NCI-H2227 (cell line): ENCODE results near the gene ITGB5.
A peak's percentile ranks its signal among the peaks of the same experiment; 100 is the strongest.

Experiments
- DNase-seq: peaks from one replicate; lab custom pipeline; 2025; ENCODE audit not compliant: unreplicated experiment; lab: John Stamatoyannopoulos, UW

ITGB5 gene, protein sequence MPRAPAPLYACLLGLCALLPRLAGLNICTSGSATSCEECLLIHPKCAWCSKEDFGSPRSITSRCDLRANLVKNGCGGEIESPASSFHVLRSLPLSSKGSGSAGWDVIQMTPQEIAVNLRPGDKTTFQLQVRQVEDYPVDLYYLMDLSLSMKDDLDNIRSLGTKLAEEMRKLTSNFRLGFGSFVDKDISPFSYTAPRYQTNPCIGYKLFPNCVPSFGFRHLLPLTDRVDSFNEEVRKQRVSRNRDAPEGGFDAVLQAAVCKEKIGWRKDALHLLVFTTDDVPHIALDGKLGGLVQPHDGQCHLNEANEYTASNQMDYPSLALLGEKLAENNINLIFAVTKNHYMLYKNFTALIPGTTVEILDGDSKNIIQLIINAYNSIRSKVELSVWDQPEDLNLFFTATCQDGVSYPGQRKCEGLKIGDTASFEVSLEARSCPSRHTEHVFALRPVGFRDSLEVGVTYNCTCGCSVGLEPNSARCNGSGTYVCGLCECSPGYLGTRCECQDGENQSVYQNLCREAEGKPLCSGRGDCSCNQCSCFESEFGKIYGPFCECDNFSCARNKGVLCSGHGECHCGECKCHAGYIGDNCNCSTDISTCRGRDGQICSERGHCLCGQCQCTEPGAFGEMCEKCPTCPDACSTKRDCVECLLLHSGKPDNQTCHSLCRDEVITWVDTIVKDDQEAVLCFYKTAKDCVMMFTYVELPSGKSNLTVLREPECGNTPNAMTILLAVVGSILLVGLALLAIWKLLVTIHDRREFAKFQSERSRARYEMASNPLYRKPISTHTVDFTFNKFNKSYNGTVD

DNA sequence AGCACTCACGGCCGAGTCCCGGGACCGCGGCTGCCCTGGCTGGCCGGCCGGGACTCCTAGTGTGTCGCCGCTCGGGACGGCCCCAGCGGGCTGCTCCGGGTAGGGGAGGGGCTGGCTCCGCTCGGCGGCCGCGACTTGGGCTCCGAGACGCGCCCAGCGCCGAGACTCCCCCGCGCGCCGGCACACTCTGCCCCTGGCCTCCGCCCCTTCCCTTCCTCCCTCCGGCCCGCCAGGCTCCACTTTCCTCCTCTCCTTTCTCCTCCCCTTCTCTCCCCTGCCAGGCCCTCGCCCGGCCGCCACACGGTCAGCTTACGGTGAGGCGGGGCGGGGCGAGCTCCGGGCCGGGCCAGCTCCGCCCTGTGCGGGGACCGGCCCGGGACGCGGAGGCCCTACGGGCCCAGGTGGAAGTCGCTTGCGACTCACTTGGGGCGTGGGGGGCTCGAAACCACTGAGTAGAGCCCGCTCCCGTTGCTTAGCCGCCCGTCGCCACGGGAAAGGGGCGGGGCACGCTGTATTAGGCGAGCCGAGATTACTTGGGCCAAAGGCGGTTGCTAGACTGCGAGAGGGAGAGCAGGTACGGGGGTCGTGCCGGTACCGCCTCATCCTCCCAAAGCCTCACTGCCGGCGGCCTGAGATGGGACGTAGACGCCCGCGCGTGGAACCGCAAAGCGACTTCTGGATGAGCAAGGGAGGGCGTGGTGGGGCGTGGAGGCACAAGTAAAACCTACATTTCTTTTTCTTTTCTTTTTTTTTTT, at the start of gene ITGB5:
TSS of gene ITGB5 (minus strand) at position 189 of the 755 bp plus-strand sequence. CDS start 365 bp downstream, outside the sequence.
- DNase-seq, result peak; percentile 51

DNA sequence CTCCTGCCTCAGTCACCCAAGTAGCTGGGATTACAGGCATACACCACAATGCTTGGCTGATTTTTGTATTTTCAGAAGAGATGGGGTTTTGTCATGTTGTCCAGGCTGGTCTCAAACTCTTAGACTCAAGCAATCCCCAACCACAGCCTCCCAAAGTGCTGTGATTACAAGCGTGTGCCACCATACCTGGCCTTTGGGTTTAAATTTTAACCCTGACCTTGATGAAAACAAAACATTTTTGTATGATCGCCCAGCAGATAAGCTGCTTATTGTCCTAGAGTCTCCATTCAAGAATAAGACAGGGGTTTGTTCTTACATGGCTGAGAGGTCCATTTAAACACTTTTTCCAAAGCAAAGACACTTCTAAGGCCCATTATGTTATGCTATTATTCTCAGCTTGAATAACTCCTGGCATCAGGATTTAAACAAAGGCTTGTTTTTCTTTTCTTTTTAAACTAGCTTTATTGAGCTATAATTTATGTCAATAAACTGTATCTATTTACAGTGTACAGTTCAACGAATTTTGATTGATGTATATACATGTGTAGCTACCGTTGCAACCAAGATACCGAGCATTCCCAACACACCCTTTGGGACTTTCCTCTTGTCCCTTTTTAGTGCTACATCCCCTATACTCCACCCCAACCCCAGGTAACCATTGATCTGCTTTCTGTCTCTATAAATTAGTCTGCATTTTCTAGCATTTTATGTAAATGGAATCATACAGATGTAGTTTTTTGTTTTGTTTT, 48.8 kb upstream of the ITGB5 start:
- no peak for DNase-seq

DNA sequence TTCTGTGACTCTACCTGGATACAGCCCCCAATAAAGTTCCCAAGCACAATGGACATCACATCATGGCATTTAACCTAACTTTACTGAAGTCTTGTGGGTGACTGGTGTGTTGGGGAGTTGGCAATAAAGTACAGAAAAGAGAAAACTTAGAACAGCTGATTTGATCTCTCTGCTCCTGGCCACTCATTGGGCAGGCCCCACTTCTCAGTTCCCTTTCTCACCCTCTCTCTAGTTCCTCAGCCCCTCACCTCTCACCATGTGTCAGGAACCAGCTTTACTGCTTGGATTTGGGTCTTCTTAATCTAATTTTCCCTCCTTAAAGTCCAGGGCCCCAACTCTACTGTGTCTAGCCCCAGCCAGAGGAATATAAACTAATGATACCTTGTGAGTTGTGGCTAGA, 48.1 kb upstream of the ITGB5 start:
- DNase-seq, result no peak

DNA sequence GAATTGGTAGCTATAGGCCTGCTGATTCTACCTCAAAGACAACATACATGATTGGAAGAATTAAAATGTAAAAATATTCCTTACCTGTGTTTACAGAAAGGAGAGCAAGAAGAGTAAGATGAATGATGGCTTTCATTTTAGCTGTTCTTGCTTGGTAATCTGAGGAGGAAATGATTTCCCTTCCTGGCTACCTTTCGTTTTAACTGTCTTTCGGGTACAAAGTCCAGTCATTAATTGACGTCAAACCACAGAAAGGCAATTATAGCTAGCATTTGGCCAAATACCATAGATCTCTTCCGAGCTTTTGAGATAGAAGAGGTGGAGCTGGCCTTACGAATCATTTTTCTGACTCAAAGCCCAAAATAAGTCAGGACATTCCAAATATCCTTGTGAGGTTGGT, 47.4 kb upstream of the ITGB5 start, which contains the start of gene MUC13:
TSS of gene MUC13 (minus strand) at position 175 of the 400 bp plus-strand sequence. CDS start at position 136, 39 bp downstream.
- no peak for DNase-seq

DNA sequence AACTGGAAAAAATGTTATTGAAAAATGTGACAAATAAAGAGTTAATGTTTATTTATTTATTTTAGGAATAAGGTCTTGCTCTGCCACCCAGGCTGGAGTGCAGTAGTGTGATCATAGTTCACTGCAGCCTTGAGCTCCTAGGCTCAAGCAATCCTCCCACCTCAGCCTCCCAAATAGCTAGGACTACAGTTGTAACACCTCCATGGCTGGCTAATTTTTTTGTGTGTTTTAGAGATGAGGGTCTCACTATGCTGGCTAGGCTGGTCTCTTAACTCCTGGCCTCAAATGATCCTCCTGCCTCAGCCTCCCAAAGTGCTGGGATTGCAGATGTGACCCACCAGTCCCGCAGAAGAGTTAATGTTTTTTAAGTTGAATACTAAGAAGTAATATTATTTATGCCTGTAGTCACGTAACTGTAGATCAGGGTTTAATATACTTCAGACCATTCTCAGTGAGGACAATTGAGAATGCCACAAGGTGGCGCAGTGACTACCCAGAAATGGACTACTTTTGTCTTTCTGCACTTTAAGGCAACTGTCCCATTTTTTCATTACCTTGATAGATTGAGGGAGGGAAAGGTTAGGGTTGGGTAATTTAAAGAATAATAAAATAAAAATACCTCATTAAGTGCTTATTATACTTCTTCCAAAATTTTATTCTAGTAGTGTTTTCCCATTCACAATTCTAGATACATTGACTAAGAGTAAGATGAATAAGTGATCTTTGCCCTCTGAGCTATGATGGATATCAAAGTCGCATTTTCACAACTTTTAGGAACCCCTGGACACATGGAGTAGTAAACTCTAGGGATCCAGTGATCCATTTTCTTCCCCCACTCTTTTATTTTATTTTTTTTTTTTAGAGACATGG, 41.4 kb upstream of the ITGB5 start:
- DNase-seq, result peak; percentile 41

DNA sequence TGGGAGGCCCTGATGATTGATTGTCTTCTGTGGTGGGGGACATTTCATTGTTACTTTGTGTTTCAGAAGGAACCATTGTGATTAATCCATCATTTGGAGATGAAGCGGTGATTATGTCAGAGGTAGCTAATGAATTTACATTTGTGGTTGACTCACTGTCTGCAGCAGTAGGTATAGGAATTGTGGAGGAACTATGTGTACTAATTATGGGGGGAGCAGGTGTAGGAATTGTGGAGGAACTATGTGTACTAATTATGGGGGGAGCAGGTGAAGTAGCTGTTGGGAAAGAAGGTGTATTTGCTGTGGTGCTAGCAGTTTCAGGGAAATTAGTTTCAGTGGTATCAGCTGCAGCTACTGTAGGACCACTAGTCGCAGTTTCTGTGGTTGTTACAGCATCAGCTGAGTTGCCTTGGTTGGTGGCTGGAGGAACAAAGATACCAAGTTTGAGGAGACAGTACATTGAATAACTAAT, 40.4 kb upstream of the ITGB5 start:
- DNase-seq, result no peak

DNA sequence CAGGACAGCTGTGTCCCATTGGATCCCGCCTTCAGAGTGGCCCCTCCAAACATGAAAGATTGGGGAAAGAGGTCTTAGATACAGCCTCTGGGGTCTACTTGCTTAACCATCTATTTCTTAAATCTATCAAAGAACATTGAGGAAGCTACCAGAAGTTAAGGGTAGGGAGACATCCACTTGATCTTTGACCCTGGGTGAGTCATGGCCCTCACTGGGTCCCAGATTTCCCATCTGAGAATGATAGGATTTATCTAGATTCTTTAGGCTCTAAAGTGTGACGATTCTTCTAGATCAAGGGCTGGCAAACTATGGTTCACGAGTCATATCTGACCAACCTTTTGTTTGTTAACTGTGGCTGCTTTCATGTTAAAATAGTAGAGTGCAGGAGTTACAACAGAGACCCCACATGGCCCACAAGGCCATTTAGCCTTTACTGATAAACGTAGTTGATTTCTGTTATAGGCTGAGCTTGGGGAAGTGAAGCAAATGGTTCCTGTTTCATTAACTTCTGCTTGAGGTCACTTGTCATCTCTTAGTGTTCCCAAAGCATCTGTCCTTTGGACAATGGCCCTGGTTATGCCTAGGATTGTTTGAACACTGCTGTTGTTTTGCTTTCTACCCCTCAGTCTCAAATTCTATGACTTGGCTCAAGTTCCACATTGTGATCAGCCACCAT, 39.4 kb upstream of the ITGB5 start:
- DNase-seq, result no peak

DNA sequence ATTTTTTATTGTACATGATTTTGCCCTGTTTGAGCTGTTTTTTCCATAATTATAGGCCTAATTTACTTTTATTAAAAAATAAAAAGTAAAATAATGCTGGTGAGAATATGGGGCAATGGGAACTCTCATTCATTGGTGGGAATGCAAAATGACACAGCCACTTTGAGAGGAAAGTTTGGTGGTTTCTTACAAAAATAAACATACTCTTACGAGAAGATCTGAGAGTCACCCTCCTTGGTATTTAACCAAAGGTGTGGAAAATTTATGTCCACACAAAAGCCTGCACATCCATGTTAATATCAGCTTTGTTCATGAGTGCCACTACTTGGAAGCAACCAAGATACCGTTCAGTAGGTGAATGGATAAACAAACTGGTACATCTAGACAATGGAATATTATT, 37.6 kb upstream of the ITGB5 start:
- no peak for DNase-seq

DNA sequence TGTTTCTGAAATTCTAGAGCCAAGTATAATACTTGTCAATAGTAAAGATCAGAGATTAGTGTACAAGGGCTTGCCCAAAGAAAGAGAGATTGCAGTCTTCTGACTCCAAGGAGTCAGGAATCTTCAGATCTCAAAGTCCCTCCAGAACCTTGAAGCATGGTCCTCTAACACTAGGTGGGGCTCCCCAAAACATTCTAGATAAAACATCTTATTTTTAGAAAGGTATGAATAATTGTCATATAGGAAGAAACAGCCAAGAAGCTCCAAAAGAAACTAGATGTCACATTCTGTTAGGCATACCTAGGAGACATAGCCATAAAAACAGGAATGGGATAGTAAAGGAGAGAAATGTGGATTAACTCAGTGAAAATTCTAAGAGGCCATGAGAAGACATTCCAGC, 36.7 kb upstream of the ITGB5 start:
- no peak for DNase-seq

DNA sequence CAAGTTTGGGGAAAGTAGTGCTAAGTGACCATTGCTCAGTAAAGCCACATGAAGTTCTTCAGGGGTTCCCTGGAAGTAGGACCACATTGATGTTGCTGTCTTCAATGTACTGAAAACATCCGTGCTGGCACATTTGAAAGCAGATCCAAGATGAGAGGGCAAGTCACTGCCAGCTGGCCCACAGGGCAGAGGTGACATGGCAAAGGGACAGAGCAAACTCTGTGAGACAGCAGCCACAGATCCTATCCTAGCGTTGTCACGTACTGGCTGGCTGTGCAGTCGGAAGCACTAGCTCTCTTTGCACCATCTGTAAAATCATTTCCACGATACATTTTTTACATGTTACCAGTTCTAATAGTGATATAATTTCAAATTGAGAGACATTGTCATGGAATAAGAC, 33.6 kb upstream of the ITGB5 start:
- no peak for DNase-seq

DNA sequence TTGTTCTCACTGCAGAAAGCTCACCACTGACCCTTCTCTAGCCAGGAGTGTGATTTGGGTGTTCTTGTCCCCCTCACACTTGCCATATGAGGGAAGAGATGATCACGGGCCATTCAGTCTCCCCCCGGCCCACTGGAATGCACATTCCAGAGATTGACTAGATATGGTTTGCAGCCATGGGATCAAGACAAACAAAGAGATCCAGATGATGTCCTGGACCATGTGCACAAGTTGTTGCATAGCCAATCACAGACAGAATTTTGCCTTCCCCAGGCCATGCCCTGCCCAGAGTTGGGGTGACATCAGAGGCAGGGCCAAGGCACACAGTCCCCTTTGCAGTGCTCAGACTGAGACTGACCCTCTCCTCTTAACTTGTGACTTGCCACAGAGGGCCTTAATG, 32.6 kb upstream of the ITGB5 start:
- DNase-seq, result no peak

DNA sequence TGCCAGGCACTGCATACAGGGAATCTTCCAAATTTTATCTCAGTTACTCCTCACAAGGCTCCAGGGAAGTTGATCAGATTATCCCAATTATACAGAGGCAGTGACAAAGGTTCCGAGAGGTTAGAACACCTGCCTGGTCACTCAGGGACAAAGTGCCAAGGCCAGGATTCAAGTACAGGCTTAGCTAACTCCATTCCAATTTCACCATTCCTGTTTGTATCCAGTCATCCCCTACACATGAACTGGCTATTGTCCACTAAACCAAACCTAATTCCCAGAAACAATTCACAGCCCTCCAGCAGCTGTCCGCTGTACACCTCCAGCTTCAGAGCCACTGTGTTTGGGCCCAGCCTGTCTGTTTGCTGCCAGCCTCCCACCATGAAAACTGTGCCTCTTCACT, 31.4 kb upstream of the ITGB5 start:
- DNase-seq, result no peak

DNA sequence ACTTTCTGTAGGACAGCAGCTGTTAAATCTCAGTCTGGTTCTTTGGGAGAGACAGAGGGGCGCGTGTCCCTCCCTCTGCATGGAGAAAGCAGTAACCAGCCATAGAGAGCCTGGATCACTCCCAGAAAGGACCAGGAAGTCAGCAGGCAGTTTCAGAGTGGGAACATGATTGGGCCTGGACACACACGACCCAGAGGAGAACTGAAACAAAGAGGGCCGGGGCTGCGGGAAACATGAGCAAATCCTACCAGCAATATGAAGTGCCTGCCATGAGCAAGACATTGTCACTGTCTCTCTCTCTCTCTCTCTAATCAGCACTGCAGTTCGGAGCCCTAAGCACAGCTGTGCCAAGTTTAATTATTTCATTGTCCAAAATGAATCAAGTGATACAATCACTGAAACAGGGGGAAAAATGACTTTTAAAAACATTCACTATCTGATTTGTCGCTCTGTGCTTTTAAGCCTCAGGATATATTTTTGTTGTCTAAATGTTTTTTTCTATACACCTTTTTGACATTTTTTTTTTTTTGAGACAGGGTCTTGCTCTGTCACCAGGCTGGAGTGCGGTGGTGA, 29.8 kb upstream of the ITGB5 start:
- no peak for DNase-seq

DNA sequence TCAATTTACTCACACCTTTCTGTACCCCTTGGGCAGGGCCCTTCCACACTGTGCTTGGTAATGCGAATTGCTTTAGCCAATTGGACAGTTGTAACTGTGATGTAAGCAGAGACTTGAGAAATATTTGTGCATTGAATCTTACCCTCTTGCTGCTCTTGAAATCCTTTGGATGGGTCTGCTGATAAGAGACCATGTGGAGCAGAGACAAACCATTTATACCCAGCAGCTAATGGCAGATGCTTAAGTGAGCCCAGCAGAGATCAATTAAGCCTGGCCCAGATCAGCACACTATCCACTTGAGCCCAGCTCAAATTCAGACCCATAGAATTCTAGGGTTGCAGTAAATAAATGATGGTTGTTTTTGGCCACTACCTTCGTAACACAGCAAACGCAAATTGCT, 28.1 kb upstream of the ITGB5 start:
- DNase-seq, result no peak

DNA sequence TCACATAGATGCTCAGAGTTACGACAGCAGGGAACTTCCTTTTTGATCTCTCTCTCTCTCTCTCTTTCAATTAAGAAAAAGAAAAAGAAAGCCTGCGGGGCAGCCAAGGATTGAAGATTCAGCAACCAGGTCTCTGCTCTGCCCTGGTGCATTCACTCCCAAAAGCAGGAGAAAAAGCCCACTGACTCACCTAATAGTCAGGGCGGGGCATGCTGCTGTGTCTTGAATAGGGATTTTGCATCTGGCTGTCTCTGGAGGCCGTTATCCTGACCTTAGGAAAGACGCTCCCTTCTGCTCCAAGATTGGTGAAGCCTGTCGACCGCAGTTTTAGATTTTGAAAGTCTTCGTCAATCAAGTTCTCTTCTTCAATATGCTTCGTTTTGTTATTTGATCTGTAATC, 20.8 kb upstream of the ITGB5 start:
- DNase-seq, result no peak

DNA sequence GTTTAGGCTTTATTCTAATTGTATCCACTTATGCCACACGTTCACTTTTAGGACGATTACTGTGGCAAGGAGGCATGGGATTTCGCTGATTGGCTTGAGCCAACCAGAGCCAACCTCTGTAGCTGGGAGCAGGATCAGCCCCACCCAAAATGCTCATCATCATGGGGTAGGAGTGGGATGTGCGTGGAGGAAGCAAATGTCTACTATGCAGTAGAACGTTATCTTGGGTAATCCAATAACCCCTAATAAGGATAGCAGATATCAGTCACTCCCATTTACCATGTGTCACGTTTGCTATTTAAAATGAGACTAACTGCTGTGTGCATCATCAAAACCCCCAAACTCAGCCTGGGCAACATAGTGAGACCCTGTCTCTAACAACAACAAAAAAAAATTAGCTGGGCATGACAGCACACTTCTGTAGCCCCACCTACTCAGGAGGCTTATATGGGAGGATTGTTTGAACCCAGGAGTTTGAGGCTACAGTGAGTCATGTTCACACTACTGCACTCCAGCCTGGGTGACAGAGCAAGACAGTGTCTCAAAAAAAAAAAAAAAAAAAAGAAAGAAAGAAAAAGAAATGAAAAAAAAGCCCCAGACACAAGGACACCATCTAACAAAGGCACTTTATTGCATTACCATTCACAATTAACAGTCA, 17.8 kb upstream of the ITGB5 start:
- DNase-seq, result no peak

DNA sequence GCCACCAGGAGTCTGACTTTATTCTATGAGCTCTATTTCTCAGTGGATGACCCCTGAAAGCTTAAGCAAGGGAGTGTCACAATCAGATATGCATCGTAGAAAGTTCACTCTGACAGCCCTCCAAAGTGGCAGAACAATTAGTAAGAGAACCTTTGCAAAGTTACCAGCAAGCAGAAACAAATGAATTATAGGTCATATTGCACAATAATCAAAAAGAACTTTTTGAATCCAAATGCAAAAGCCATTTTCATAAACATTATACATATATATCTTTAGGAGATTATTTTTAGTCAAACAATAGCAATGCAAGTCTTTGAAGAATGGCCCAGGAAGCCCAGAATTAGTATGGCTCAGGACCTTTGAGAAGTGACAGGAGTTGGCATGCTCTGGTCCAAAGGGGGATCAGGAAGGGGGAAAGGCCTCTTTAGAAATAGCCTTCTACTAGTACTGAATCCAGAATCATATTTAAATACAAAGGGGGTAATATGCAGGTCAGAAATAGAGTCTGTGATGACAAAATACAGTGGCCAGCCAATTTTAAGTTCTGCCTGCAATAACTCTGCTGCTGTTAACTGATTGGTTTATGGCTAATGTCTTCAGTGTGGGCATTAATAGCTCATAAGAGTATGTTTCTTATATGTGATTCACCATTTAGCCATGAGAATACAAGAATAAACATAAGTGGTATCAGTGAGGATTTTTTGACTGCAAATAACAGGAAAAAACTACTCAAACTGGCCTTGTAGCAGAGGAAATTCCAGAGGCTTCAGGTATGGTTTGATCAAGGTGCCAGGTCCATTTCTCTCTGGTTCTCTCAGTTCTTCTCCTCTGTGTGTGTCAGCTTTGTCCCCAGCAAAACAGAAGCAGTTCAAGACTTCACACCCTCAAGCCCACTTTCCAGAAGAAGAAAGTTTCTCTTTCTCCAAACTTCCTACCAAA, 17.0 kb upstream of the ITGB5 start:
- no peak for DNase-seq
